Neural cell (in vitro differentiated cells): Measurements from ENCODE around the gene ABCG5.

Experiments
- POLR2AphosphoS5 ChIP-seq: IDR thresholded peaks from 2 replicates; pipeline ENCODE4 v1.6.1; 2012
- TF ChIP-seq, protein P1 (sequence below): fragments of 450-650 bp; IDR thresholded peaks from 2 replicates; pipeline ENCODE4 v1.5.1; 2014; ENCODE audit warnings: antibody characterized with exemption, mild to moderate bottlenecking, moderate library complexity; ENCODE audit not compliant: poor library complexity, severe bottlenecking
- TF ChIP-seq, protein P2 (sequence below): IDR thresholded peaks from 2 replicates; pipeline ENCODE4 v1.6.1; 2012; ENCODE audit warnings: borderline replicate concordance

DNA sequence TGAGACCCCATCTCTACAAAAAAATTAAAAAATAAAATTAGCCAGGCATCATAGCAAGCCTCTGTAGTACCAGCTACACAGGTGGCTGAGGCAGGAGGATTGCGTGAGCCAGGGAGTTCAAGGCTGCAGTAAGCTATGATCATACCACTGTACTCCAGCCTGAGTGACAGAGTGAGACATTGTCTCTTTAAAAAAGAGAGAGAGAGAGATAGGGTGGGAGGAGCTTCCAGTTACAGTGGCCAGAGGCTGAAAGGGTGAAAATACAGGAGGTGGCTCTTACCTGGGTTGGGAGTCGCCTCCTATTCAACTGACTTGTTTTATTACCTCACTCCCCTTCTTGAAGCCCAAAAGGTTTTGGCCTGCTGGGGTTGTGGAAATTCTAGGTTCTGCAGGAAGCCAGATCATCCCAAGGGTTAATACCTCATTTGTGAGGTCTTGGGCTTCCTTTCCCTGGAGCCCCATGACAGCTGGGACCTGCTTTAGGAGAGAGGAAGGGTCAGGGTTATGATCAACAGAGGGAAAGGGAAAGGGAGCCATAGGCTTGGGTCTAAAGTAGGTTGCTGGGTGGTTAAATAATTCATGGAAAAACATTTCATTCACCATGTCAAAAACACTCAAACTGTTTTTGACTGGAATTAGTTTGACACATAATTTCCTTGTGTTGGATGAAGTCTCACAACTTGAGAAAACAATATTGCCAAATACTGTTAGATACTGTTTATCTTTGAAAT lies 47.4 kb downstream of the ABCG5 start:
- TF ChIP-seq, protein P1, sequence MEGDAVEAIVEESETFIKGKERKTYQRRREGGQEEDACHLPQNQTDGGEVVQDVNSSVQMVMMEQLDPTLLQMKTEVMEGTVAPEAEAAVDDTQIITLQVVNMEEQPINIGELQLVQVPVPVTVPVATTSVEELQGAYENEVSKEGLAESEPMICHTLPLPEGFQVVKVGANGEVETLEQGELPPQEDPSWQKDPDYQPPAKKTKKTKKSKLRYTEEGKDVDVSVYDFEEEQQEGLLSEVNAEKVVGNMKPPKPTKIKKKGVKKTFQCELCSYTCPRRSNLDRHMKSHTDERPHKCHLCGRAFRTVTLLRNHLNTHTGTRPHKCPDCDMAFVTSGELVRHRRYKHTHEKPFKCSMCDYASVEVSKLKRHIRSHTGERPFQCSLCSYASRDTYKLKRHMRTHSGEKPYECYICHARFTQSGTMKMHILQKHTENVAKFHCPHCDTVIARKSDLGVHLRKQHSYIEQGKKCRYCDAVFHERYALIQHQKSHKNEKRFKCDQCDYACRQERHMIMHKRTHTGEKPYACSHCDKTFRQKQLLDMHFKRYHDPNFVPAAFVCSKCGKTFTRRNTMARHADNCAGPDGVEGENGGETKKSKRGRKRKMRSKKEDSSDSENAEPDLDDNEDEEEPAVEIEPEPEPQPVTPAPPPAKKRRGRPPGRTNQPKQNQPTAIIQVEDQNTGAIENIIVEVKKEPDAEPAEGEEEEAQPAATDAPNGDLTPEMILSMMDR: no peak
- TF ChIP-seq, protein P2, sequence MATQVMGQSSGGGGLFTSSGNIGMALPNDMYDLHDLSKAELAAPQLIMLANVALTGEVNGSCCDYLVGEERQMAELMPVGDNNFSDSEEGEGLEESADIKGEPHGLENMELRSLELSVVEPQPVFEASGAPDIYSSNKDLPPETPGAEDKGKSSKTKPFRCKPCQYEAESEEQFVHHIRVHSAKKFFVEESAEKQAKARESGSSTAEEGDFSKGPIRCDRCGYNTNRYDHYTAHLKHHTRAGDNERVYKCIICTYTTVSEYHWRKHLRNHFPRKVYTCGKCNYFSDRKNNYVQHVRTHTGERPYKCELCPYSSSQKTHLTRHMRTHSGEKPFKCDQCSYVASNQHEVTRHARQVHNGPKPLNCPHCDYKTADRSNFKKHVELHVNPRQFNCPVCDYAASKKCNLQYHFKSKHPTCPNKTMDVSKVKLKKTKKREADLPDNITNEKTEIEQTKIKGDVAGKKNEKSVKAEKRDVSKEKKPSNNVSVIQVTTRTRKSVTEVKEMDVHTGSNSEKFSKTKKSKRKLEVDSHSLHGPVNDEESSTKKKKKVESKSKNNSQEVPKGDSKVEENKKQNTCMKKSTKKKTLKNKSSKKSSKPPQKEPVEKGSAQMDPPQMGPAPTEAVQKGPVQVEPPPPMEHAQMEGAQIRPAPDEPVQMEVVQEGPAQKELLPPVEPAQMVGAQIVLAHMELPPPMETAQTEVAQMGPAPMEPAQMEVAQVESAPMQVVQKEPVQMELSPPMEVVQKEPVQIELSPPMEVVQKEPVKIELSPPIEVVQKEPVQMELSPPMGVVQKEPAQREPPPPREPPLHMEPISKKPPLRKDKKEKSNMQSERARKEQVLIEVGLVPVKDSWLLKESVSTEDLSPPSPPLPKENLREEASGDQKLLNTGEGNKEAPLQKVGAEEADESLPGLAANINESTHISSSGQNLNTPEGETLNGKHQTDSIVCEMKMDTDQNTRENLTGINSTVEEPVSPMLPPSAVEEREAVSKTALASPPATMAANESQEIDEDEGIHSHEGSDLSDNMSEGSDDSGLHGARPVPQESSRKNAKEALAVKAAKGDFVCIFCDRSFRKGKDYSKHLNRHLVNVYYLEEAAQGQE: no peak
- no peak for TF ChIP-seq POLR2AphosphoS5
